ENCODE data around the gene RAB27A. TPM values are rescaled to one million over a fixed set of nuclear protein-coding genes. Genes with fewer than 3 reads are reported as not detected.

Gene RAB27A
- total and polyA plus RNA-seq, 8 donors: 6.4 to 26.5 (median 14.8) TPM

DNA sequence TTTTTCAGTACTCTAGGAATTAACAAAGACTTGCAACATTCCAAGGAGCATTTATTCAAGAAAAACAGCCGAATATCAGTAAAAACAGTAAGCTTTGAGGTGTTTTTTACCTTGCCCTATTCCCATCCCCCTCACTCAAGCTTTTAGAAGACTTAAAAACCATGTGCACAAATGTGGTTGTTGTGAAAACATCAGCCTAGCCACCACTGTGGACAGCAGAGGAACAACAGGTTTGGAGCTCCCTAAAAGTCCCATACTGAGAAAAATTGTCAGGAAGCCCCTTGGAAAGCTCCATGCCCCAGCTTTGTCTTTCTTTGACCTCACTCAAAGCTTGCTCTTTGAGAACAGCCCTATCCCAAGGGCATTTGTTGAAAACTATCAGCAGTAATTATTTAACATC is 58.2 kb downstream of the RAB27A start:
- intact Hi-C loops (cut with DNase I): no loop called here
- no peak for FAIRE-seq
- H3K4me1 ChIP-seq: peaks cover 0 to 9% (median 8%) of the 10 kb centered on the region in 3 donors
- H3K9me3 ChIP-seq: no peaks in the 10 kb centered on the region
- ATAC-seq: no peak
- H3K27ac ChIP-seq: no peak overlapping the region
- peaks cover 0 to 3% (median 0%) of the 10 kb centered on the region in 3 donors for H3K36me3 ChIP-seq
- WGBS, 2 donors: 89 to 91% methylated on average over 1 of the region's 1 CpG
- H3K27me3 ChIP-seq: no peaks in the 10 kb centered on the region
- TF ChIP-seq, protein P1, sequence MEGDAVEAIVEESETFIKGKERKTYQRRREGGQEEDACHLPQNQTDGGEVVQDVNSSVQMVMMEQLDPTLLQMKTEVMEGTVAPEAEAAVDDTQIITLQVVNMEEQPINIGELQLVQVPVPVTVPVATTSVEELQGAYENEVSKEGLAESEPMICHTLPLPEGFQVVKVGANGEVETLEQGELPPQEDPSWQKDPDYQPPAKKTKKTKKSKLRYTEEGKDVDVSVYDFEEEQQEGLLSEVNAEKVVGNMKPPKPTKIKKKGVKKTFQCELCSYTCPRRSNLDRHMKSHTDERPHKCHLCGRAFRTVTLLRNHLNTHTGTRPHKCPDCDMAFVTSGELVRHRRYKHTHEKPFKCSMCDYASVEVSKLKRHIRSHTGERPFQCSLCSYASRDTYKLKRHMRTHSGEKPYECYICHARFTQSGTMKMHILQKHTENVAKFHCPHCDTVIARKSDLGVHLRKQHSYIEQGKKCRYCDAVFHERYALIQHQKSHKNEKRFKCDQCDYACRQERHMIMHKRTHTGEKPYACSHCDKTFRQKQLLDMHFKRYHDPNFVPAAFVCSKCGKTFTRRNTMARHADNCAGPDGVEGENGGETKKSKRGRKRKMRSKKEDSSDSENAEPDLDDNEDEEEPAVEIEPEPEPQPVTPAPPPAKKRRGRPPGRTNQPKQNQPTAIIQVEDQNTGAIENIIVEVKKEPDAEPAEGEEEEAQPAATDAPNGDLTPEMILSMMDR (IDR thresholded peaks at IDR 0.05): no peak
- DNase-seq: no peak
- H3K4me3 ChIP-seq: no peak overlapping the region

DNA sequence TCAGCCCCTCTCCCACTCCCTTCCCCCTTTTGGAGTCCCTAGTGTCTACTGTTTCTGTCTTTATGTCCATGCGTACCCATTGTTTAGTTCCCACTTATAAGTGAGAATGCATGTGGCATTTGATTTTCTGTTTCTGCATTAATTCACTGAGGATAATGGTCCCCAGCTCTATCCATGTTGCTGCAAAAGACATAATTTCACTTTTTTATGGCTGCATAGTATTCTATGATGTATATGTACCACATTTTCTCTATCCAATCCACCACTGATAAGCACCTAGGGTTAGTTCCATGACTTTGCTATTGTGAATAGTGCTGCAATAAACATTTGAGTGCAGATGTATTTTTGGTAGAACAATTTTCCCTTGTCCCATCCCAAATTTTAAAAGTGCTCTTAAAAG is 58.7 kb downstream of the RAB27A start:
- intact Hi-C loops (cut with DNase I): no loop called here
- H3K27ac ChIP-seq: no peak overlapping the region

DNA sequence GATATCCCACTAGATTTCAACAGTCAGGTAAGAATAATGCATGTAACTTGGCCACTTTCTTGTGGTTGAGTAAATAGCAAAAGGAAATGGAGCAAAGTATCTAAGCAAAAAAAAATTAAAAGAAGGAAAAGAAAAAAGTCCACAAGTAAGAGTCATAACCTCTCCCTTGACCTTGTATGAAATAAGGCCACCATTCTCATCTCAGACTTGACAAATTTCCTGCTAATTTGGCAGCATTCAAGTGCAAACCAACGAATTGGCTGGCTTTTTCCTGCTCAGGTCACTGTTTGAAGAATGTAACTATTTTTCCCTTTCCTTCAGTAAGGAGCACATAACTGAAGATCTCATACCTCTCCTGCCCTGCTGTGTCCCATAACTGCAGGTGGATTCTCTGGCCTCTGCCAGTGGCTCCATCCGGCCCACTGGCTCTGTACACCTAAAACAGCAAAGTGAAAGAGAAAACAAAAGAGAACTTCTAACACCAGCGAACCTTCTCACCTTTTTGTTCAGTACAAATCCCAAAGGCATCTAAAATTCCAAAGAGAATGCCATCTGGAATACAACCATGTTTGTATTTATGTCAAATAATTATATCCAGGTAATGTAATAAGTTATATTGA is 59.5 kb downstream of the RAB27A start:
- Histone ChIP-seq H3K27me3 (no peaks in the 10 kb centered on the region), H3K4me1 (peaks cover 0 to 9% (median 8%) of the 10 kb centered on the region in 3 donors), H3K36me3 (peaks cover 0 to 3% (median 0%) of the 10 kb centered on the region in 3 donors), H3K27ac (no peak overlapping the region), H3K9me3 (no peaks in the 10 kb centered on the region), H3K4me3 (no peak overlapping the region)
- intact Hi-C loops (cut with DNase I): no loop called here
- TF ChIP-seq, protein P1 (IDR thresholded peaks at IDR 0.05): no peak
- FAIRE-seq (no peak), ATAC-seq (peak in 1 of 4 donors; percentile 28), DNase-seq (no peak)
- WGBS, 2 donors: 54 to 70% methylated on average over 3 of the region's 3 CpGs

More for the DNA sequence above, 58.7 kb downstream of the RAB27A start:
- H3K9me3 ChIP-seq: no peaks in the 10 kb centered on the region
- no peak for ATAC-seq
- FAIRE-seq: no peak
- TF ChIP-seq, protein P1 (IDR thresholded peaks at IDR 0.05): no peak
- no peak overlapping the region for H3K4me3 ChIP-seq
- DNase-seq: no peak
- no peaks in the 10 kb centered on the region for H3K27me3 ChIP-seq
- peaks cover 0 to 9% (median 8%) of the 10 kb centered on the region in 3 donors for H3K4me1 ChIP-seq
- peaks cover 0 to 3% (median 0%) of the 10 kb centered on the region in 3 donors for H3K36me3 ChIP-seq
- 95 to 100% methylated on average over 1 of the region's 1 CpG for WGBS, 2 donors

DNA sequence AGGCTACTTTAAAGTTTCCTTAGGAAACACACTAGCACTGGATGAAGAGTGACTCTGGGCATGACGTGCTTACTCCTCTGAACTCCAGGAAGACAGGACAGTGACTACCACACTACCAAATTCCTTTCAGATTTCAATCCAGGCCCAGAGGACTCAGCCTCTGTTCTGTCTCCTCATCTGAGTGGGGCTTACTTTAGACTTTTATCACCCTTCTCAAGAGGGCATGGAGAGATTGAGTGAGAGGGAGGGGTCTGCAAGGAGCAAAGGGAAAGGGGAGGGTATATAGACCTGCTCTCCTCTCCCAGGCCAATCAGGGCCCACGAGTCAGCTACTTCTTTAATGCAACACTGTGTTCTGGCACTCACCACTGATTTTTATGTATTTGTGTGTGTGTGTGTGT is 63.5 kb downstream of the RAB27A start:
- Histone ChIP-seq H3K27me3 (no peaks in the 10 kb centered on the region), H3K9me3 (no peaks in the 10 kb centered on the region), H3K4me1 (peaks cover 0 to 5% (median 0%) of the 10 kb centered on the region in 3 donors), H3K36me3 (peaks cover 0 to 3% (median 0%) of the 10 kb centered on the region in 3 donors), H3K27ac (no peak overlapping the region), H3K4me3 (no peak overlapping the region)
- FAIRE-seq: no peak
- intact Hi-C loops (cut with DNase I): no loop called here
- DNase-seq: no peak
- 92 to 100% methylated on average over 2 of the region's 2 CpGs for WGBS, 2 donors
- TF ChIP-seq, protein P1 (IDR thresholded peaks at IDR 0.05): no peak
- no peak for ATAC-seq

DNA sequence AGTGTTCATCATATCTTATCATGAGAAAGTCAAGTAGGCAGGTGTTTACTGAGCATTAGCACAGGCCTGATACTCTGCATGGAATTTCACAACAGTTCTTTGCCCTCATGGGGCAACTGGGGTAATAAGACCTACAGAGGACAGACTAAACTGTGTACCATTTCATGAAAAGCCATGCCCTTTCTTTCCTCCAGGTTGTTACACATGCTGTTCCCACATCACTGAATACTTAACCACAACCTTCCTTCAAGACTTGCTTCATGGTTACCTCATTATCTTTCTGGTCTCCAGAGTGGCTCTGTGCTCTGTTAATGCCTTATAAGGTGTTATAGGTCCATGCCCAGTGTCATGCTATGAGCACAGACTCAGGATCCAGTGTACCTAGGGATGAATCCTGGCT is 64.7 kb downstream of the RAB27A start:
- no peak overlapping the region for H3K4me3 ChIP-seq
- peaks cover 0 to 3% (median 0%) of the 10 kb centered on the region in 3 donors for H3K36me3 ChIP-seq
- no peak overlapping the region for H3K27ac ChIP-seq
- intact Hi-C loops (cut with DNase I): no loop called here
- no peak for DNase-seq
- H3K27me3 ChIP-seq: no peaks in the 10 kb centered on the region
- FAIRE-seq: no peak
- TF ChIP-seq, protein P1 (IDR thresholded peaks at IDR 0.05): no peak
- no peaks in the 10 kb centered on the region for H3K4me1 ChIP-seq
- H3K9me3 ChIP-seq: no peaks in the 10 kb centered on the region
- peak in 1 of 4 donors; percentile 23 for ATAC-seq
